CD4-positive, alpha-beta T cell treated with Interferon gamma for 1 hour (primary cell): ENCODE measurements around the gene TSPOAP1.
A peak's percentile ranks its signal among the peaks of the same experiment; 100 is the strongest.
"Not testable (repeated sequence)": the region's sequence is repeated elsewhere in the genome, so short reads cannot be mapped to it uniquely, and the experiment has no call there.

Source experiments
- DNase-seq: peaks from one replicate; pipeline ENCODE4 v3.0.0-alpha.2; 2020

TSPOAP1 gene

GRCh38 chr17:58362368-58363014 lies 33.9 kb upstream of the TSPOAP1 start:
- DNase-seq, result no peak

- DNase-seq, result no peak
Measured at GRCh38 chr17:58360296-58361063, 31.9 kb upstream of the TSPOAP1 start.

- DNase-seq, result no peak
Measured at GRCh38 chr17:58358408-58359172, 30.0 kb upstream of the TSPOAP1 start.

- no peak for DNase-seq
Measured at GRCh38 chr17:58357312-58358297, 29.0 kb upstream of the TSPOAP1 start.

- no peak for DNase-seq
Measured at GRCh38 chr17:58356231-58356630, 27.6 kb upstream of the TSPOAP1 start.

GRCh38 chr17:58354541-58355216 lies 26.1 kb upstream of the TSPOAP1 start:
- no peak for DNase-seq

- no peak for DNase-seq
Measured at GRCh38 chr17:58353389-58353825, 24.8 kb upstream of the TSPOAP1 start.

- peak; percentile 36 for DNase-seq
Measured at GRCh38 chr17:58352596-58353388, 24.2 kb upstream of the TSPOAP1 start.

- DNase-seq, result peak; percentile 95
Measured at GRCh38 chr17:58351831-58352595, 23.4 kb upstream of the TSPOAP1 start, which contains the start of gene SUPT4H1. TSS of gene SUPT4H1 (minus strand) at chr17:58352201. CDS start at chr17:58352135, 66 bp downstream.

- DNase-seq, result no peak
Measured at GRCh38 chr17:58351182-58351581, 22.6 kb upstream of the TSPOAP1 start.

- no peak for DNase-seq
Measured at GRCh38 chr17:58348038-58348437, 19.4 kb upstream of the TSPOAP1 start.

GRCh38 chr17:58345500-58345899 lies 16.9 kb upstream of the TSPOAP1 start:
- DNase-seq, result no peak

GRCh38 chr17:58344791-58345157 lies 16.2 kb upstream of the TSPOAP1 start:
- peak; percentile 80 for DNase-seq

GRCh38 chr17:58344047-58344790 lies 15.6 kb upstream of the TSPOAP1 start:
- peak; percentile 93 for DNase-seq

GRCh38 chr17:58343131-58343530 lies 14.5 kb upstream of the TSPOAP1 start:
- no peak for DNase-seq

GRCh38 chr17:58341861-58342475 lies 13.4 kb upstream of the TSPOAP1 start:
- no peak for DNase-seq

- not testable (repeated sequence) for DNase-seq
Measured at GRCh38 chr17:58341136-58341860, 12.7 kb upstream of the TSPOAP1 start.

- DNase-seq, result no peak
Measured at GRCh38 chr17:58340405-58340876, 11.8 kb upstream of the TSPOAP1 start.
